Thyroid gland (tissue), 4 donors: ENCODE results near the gene P2RX4. TPM values are rescaled to one million over a fixed set of nuclear protein-coding genes. Genes with fewer than 3 reads are reported as not detected.
"Not testable (repeated sequence)": the region's sequence is repeated elsewhere in the genome, so short reads cannot be mapped to it uniquely, and the experiment has no call there.

ENCODE experiments used
- DNase-seq, 2 donors: peaks; one replicate each; pipeline ENCODE4 v3.0.0-alpha.2; 2019
- H3K27ac ChIP-seq, 3 donors: fragments of 200-600 bp; sonication (generic); 1 replicate in 2 of 3; 2 replicates in 1 of 3; pipeline ENCODE4 v1.5.1; 2016 to 2019; ENCODE audit warnings: mild to moderate bottlenecking in 1 of 3, moderate library complexity in 1 of 3
- H3K27me3 ChIP-seq: fragments of 200-600 bp; sonication (generic); one replicate; pipeline ENCODE4 v1.5.1; 2019
- H3K36me3 ChIP-seq, 2 donors: fragments of 200-600 bp; sonication (generic); one replicate each; pipeline ENCODE4 v1.5.1; 2016 to 2019
- H3K4me1 ChIP-seq, 2 donors: fragments of 200-600 bp; sonication (generic); one replicate each; pipeline ENCODE4 v1.5.1; 2017 to 2019
- H3K4me3 ChIP-seq, 3 donors: fragments of 200-600 bp; sonication (generic); replicated peaks in 1 of 3; 1 replicate in 2 of 3; 2 replicates in 1 of 3; pipeline ENCODE4 v1.5.1; 2016; ENCODE audit warnings: mild to moderate bottlenecking in 1 of 3
- H3K9me3 ChIP-seq: fragments of 200-600 bp; sonication (generic); one replicate; pipeline ENCODE4 v1.5.1; 2017
- CTCF ChIP-seq, 6 experiments: fragments of 200-600 bp in 3 of 6; fragments of 450-650 bp in 3 of 6; sonication (generic) in 3 of 6; IDR thresholded peaks; one replicate each; pipeline ENCODE4 v1.5.1; 2016 to 2019; ENCODE audit warnings: antibody characterized with exemption in 6 of 6, mild to moderate bottlenecking in 2 of 6, inconsistent platforms in 1 of 6, moderate library complexity in 1 of 6
- POLR2A ChIP-seq, 2 donors: fragments of 450-650 bp; IDR thresholded peaks; one replicate each; pipeline ENCODE4 v1.6.1; 2017; ENCODE audit warnings: antibody characterized with exemption in 2 of 2, mild to moderate bottlenecking in 2 of 2, moderate library complexity in 1 of 2
- WGBS, 2 donors: methylation state at CpG; one replicate each; pipeline ENCODE4 v1.1.5; 2017; 5-methylcytosine and 5-hydroxymethylcytosine counted together
- intact Hi-C: fragments of 100-400 bp; cut with DNase I; formaldehyde crosslinking; loops from one replicate; pipeline ENCODE4 v1.15.1; 2023
- total RNA-seq, 4 donors: library from RNA; depleted of rRNA; stranded (reverse); fragments of >200 nt; gene quantifications; one replicate each; pipeline ENCODE4 v1.2.3, GENCODE V29; 2016

P2RX4 gene
- total RNA-seq, 4 donors from 2014 or later = 36.8 to 87.3 (median 56.1) TPM

- intact Hi-C loops = no loop called here
- Histone ChIP-seq H3K36me3 (peaks cover 8% of the 10 kb centered on the region in 2 donors), H3K27me3 (no peaks in the 10 kb centered on the region), H3K4me3 (no peak overlapping the region), H3K27ac (peak overlapping the region; percentile 5 to 65 (median 16)), H3K9me3 (no peaks in the 10 kb centered on the region), H3K4me1 (peaks cover 0 to 22% of the 10 kb centered on the region in 2 donors)
- no peak for DNase-seq
- 94 to 95% methylated on average over 14 to 15 of the region's 15 CpGs for WGBS, 2 donors
- TF ChIP-seq CTCF (IDR thresholded peaks at IDR 0.05) (no peak), POLR2A (IDR thresholded peaks at IDR 0.05) (no peak)
These were observed 68.5 kb downstream of the P2RX4 start for GRCh38 chr12:121278169-121279070.

DNA sequence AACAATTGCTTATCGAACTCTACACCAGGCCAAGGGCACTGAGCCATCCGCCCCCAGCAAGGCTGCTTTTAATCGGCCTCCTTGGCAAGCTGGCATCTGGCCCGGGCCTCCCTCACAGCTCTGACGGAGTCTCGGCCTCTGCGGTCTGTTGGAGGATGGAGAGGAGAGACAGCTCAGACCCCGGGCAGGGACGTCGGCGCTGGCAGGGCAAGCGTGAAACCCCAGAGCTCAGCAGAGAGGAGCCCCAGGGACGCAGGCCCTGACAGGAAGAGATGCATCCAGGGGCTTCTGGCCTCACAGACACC lies 69.1 kb downstream of the P2RX4 start:
- intact Hi-C loops = no loop called here
- peaks cover 0 to 22% of the 10 kb centered on the region in 2 donors for H3K4me1 ChIP-seq
- peak in 1 of 2 donors; percentile 18 for DNase-seq
- no peaks in the 10 kb centered on the region for H3K27me3 ChIP-seq
- H3K36me3 ChIP-seq = peaks cover 2% of the 10 kb centered on the region in 2 donors
- WGBS, 2 donors = 56 to 70% methylated on average over 7 to 13 of the region's 13 CpGs
- no peak overlapping the region for H3K4me3 ChIP-seq
- H3K27ac ChIP-seq = peak overlapping the region; percentile 27 to 65 (median 54)
- H3K9me3 ChIP-seq = no peaks in the 10 kb centered on the region
- TF ChIP-seq POLR2A (IDR thresholded peaks at IDR 0.05) (no peak), CTCF (IDR thresholded peaks at IDR 0.05) (no peak)

DNA sequence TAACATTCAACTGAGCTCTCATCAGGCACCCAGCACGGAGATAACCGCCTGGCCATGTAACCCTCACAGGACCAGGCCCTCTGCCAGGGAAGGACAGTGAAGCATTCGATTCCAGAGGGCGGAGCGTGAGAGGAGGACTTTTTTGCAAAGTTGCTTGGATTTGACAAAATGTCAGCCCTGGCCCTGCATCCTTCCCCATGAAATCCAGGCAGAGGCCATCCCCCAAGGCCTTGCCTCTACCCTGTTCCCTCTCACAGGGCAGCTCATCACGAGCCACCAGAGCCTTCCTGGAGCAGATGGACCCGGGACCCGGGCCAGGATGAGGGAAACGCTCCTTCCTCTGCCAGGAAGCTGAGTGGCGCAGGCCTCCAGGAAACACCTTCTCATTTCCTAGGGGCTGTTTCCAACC lies 69.6 kb downstream of the P2RX4 start:
- Histone ChIP-seq H3K4me1 (peaks cover 0 to 24% of the 10 kb centered on the region in 2 donors), H3K9me3 (no peaks in the 10 kb centered on the region), H3K36me3 (no peaks in the 10 kb centered on the region), H3K4me3 (no peak overlapping the region), H3K27ac (peak overlapping the region in 2 of 3 donors; percentile 54 to 65), H3K27me3 (no peaks in the 10 kb centered on the region)
- intact Hi-C loops = no loop called here
- peak; percentile 54 to 73 for DNase-seq
- 38 to 51% methylated on average over 9 to 10 of the region's 10 CpGs for WGBS, 2 donors
- TF ChIP-seq CTCF (IDR thresholded peaks at IDR 0.05) = no peak
- TF ChIP-seq POLR2A (IDR thresholded peaks at IDR 0.05) = no peak

DNA sequence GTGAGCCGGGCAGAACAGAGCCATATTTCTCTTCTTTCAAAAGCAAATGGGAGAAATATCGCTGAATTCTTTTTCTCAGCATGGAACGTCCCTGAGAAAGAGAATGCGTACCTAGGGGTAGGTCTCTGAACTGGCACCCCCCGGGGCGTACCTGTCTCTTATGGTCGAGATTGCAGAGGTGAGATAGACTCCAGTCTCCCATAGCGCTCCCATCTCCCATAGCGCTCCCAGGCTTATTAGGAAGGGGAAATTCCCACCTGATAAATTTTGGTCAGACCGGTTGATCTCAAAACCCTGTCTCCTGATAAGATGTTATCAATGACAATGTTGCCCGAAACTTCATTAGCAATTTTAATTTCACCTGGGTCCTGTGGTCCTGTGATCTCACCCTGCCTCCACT lies 70.6 kb downstream of the P2RX4 start:
- H3K27ac ChIP-seq, DNase-seq, H3K36me3 ChIP-seq, H3K9me3 ChIP-seq, intact Hi-C loops, H3K4me3 ChIP-seq, H3K27me3 ChIP-seq: not testable (repeated sequence)
- H3K4me1 ChIP-seq = peaks cover 0 to 32% of the 10 kb centered on the region in 2 donors
- whole genome bisulfite sequencing, 2 donors = 88 to 89% methylated on average over 8 to 11 of the region's 11 CpGs

DNA sequence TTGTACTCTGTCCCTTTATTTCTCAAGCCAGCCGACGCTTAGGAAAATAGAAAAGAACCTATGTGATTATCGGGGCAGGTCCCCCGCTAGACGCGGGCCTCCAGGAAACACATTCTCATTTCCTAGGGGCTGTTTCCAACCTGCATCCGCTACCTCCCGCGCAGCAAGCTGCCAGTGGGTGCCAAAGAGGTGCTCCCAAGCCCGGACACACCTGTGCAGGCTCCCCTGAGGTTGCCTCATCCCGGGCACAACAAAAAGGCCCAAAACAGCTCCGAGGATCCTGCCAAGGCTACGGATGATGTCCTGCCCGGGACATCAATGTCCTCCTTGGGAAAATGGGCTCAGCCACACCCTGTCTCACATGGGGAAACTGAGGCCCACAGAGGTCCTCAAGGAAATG lies 71.2 kb downstream of the P2RX4 start:
- H3K9me3 ChIP-seq, intact Hi-C loops, H3K4me3 ChIP-seq, DNase-seq, H3K27ac ChIP-seq, H3K36me3 ChIP-seq, H3K27me3 ChIP-seq: not testable (repeated sequence)
- 83 to 87% methylated on average over 14 of the region's 14 CpGs for WGBS, 2 donors
- peaks cover 0 to 32% of the 10 kb centered on the region in 2 donors for H3K4me1 ChIP-seq

DNA sequence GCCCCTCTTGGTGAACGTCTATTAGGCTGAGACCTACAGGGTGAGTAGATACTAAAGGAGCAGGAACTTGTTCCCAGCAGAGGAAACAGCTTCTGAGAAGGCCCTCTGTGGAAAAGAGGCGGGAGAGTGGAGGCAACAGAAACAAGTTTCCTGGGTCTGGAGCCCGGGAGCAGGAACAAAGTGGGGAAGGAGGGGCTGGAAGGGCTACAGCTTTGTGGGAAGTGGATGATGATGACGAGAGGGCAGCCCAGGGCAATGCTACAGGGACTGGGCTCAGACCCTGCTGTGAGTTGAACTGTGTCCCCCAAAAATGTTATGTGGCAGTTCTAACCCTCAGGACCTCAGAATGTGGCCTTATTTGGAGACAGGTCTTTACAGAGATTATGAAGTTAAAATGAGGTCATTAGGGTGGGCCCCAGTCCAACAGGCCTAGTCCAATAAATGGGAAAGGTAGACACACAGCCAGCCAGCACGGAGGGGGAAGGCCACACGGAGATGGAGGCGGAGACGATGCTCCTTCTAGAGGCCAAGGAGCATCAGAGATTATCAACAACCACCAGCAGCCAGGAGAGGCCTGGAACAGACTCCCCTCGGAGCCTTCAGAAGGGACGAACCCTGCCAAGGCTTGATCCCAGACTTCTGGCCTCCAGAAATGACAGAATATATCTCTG lies 72.3 kb downstream of the P2RX4 start:
- no peak for DNase-seq
- TF ChIP-seq CTCF (IDR thresholded peaks at IDR 0.05) (no peak), POLR2A (IDR thresholded peaks at IDR 0.05) (no peak)
- Histone ChIP-seq H3K9me3 (no peaks in the 10 kb centered on the region), H3K4me3 (no peak overlapping the region), H3K4me1 (peaks cover 0 to 26% of the 10 kb centered on the region in 2 donors), H3K27ac (peak overlapping the region in 1 of 3 donors; percentile 14), H3K27me3 (no peaks in the 10 kb centered on the region), H3K36me3 (no peaks in the 10 kb centered on the region)
- WGBS, 2 donors = 73 to 84% methylated on average over 10 of the region's 10 CpGs
- intact Hi-C loops = no loop called here

GRCh38 chr12:121282910-121283309 lies 73.0 kb downstream of the P2RX4 start:
- H3K4me3 ChIP-seq, H3K9me3 ChIP-seq, DNase-seq, H3K27me3 ChIP-seq, intact Hi-C loops, H3K36me3 ChIP-seq: not testable (repeated sequence)
- Histone ChIP-seq H3K27ac (peak overlapping the region in 1 of 3 donors; percentile 14), H3K4me1 (peaks cover 0 to 26% of the 10 kb centered on the region in 2 donors)
- WGBS, 2 donors = 81 to 94% methylated on average over 5 to 11 of the region's 11 CpGs
